ENCODE results near the gene NOCT.

DNA sequence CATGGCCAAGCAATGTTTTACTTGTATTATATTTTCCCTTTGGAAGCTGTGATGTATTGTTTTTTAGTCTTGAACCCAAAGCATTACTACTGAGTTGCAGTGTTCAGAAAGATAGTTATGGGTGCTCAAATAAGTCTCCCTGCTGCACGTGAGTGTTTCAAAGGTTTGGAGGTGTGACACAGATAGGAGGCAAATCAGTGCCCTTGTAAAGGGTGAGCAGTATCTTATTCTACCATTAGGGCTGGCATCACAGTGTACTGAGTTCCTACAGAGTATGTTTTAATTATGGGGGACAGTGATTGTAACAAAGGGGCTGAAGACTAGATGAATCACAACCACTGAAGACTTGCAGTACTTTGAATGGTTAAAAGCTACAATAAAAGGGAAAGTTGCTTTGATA, 38.3 kb downstream of the NOCT start:
- TF ChIP-seq, protein P1, sequence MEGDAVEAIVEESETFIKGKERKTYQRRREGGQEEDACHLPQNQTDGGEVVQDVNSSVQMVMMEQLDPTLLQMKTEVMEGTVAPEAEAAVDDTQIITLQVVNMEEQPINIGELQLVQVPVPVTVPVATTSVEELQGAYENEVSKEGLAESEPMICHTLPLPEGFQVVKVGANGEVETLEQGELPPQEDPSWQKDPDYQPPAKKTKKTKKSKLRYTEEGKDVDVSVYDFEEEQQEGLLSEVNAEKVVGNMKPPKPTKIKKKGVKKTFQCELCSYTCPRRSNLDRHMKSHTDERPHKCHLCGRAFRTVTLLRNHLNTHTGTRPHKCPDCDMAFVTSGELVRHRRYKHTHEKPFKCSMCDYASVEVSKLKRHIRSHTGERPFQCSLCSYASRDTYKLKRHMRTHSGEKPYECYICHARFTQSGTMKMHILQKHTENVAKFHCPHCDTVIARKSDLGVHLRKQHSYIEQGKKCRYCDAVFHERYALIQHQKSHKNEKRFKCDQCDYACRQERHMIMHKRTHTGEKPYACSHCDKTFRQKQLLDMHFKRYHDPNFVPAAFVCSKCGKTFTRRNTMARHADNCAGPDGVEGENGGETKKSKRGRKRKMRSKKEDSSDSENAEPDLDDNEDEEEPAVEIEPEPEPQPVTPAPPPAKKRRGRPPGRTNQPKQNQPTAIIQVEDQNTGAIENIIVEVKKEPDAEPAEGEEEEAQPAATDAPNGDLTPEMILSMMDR (IDR thresholded peaks at IDR 0.05): no peak
- TF ChIP-seq, protein P2, sequence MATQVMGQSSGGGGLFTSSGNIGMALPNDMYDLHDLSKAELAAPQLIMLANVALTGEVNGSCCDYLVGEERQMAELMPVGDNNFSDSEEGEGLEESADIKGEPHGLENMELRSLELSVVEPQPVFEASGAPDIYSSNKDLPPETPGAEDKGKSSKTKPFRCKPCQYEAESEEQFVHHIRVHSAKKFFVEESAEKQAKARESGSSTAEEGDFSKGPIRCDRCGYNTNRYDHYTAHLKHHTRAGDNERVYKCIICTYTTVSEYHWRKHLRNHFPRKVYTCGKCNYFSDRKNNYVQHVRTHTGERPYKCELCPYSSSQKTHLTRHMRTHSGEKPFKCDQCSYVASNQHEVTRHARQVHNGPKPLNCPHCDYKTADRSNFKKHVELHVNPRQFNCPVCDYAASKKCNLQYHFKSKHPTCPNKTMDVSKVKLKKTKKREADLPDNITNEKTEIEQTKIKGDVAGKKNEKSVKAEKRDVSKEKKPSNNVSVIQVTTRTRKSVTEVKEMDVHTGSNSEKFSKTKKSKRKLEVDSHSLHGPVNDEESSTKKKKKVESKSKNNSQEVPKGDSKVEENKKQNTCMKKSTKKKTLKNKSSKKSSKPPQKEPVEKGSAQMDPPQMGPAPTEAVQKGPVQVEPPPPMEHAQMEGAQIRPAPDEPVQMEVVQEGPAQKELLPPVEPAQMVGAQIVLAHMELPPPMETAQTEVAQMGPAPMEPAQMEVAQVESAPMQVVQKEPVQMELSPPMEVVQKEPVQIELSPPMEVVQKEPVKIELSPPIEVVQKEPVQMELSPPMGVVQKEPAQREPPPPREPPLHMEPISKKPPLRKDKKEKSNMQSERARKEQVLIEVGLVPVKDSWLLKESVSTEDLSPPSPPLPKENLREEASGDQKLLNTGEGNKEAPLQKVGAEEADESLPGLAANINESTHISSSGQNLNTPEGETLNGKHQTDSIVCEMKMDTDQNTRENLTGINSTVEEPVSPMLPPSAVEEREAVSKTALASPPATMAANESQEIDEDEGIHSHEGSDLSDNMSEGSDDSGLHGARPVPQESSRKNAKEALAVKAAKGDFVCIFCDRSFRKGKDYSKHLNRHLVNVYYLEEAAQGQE (IDR thresholded peaks at IDR 0.05; ENCODE audit: insufficient read depth in 1 of 2, low read depth in 2 of 2, low read length in 1 of 2): no peak

Measured in Panc1 (cell line).